NK-92 treated with Interleukin-12 subunit alpha and Interleukin-12 subunit beta, amount 100 ng/mL, for 24 hours (cell line): ENCODE results near the gene HLA-DQB1.

Experiments used
- DNase-seq: peaks from one replicate; lab custom pipeline; 2025; lab: John Stamatoyannopoulos, UW

The HLA-DQB1 gene

DNA sequence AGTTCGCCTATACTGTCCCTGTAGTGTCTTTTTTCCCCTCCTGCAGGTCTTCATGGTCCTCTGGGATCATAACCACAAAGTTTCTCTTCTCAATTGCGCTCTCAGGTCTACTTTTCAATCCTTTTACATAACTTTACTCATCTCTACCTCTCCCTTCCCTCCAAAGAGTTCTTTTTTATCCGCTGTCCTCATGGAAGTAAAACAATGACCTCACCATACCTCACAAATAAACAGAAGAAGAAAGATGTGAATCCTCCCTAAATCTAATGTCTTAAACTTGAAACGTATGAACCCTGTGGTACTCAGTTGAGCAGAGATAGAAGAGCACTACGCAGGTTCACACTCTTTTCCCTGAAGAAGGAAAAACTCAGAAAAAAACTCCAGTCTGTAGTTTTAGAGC is 41.3 kb downstream of the HLA-DQB1 start:
- DNase-seq = no peak

DNA sequence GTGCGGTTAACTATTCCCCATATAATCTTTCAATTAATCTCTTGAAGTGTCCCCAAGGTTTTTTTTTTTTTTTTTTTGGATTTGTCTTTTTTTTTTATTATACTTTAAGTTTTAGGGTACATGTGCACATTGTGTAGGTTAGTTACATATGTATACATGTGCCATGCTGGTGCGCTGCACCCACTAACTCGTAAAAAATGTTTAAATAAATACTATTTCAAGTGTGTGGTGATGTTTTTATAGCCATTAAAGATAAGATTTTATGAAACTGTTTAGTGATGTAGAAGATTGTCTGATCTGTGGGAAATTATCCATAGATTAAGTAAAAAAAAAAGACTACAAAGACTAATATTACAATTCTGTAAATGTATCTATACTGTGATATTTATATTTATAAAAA is 41.9 kb downstream of the HLA-DQB1 start:
- no peak for DNase-seq

DNA sequence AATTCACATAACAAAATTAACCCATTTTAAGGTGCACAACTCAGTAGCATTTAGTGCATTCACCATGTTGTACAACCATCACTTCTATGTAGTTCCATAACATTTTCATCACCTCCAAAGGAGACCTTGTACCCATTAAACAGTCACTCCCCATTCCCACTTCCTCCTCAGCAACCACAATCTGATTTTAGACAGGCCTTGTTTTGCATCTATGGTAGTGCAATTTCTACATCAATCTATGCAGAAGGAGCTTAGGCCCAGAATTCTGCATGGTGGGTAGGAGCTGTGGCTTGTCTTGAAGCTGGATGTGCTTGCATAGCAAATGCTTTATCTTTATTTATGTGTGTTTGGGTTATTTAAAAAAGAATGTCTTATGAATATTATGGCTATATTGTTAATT is 42.8 kb downstream of the HLA-DQB1 start:
- DNase-seq = peak; percentile 11

DNA sequence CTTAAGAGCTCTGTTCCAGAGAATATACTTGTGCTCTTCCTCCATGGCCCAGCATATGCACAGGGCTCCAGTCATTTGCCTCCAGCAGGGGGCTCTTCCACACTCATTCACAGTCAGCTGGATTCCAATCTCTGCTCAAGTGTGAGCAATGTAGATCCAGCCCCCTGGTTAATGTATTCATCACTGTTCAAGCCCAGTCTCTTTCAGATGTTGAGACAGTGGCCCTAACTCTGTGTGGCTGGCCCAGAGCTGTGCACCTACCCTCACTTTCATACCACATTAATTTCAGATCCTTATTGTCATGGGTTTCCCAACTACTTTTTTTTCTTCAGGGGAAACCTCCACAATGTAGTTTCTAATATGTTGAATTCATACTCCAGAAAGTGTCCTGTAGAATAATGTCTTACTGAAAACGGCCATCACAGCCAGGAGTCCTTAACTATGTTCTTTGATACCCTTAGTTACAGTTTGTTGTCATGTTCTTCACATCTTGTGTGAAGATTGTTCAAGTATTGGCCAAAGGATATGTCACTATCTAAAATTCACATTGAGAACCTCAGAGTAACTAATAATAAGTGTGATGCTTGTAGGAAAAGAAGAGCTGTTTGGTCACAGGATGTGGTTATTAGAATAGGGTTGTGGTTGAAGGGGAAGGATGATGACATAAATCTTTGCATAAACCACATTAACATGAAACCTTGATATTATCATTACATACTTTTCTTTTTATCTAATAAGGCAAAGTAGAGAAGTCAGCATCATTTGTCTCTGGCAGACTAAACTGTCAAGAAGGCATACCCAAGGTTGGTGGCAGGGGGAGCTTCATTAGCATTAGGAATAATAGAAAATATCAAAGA is 43.7 kb downstream of the HLA-DQB1 start:
- peak; percentile 15 for DNase-seq

- DNase-seq = no peak
Measured at GRCh38 chr6:32621372-32621771, 45.1 kb downstream of the HLA-DQB1 start.

DNA sequence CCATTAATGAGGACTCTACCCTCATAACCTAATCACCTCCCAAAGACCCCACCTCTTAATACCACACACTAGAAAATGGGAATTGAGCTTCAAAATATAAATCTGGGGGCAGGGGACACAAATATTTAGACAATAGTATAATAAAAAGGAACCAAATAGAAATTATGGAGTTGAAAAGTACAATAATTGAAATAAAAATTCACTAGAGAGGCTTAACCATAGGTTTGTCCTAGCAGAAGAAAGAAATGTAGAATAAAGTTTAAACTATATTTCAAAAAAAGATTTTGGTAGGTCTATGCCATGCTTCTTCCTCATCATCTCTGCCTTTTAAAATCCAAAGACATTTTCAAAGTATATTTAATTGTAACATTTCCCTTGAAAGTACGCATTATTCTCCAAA is 48.7 kb downstream of the HLA-DQB1 start:
- no peak for DNase-seq

- DNase-seq = no peak
Measured at GRCh38 chr6:32615885-32616532, 50.4 kb downstream of the HLA-DQB1 start.

DNA sequence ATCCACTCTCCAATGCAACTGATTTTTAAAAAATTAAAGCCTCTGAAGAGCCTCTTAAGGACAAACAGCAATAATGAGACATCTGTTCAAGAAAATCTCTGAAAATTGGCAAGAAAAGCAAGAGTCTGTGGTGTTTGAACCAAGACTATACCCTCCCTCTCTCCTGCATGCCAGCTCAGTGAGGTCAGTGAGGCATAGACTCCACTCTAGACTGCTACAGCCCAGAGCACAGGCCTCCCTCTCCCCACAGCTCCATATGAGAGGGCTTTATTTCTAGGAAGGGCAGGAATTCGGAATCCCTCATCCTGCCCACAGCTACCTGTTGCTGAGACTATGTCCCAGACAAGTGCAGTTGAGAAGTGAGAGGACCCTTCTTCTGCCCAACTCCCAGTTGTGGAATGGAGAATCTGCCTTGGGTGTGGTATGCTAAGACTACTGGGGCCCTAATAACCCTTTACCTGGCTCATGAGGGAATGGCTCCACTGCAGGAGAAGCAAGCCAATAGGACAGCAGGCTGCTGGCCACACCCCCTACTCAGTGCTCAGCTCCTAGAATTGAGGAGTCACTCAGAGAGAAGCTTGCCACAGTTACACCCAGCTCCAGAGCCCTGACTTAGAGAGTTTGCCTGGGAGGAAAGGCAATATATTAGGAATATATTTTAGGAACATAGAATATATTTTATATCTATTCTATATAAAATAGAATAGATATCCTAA is 51.9 kb downstream of the HLA-DQB1 start:
- no peak for DNase-seq

GRCh38 chr6:32613475-32613874 is 53.0 kb downstream of the HLA-DQB1 start:
- no peak for DNase-seq

GRCh38 chr6:32610682-32611296 is 55.7 kb downstream of the HLA-DQB1 start:
- no peak for DNase-seq

DNA sequence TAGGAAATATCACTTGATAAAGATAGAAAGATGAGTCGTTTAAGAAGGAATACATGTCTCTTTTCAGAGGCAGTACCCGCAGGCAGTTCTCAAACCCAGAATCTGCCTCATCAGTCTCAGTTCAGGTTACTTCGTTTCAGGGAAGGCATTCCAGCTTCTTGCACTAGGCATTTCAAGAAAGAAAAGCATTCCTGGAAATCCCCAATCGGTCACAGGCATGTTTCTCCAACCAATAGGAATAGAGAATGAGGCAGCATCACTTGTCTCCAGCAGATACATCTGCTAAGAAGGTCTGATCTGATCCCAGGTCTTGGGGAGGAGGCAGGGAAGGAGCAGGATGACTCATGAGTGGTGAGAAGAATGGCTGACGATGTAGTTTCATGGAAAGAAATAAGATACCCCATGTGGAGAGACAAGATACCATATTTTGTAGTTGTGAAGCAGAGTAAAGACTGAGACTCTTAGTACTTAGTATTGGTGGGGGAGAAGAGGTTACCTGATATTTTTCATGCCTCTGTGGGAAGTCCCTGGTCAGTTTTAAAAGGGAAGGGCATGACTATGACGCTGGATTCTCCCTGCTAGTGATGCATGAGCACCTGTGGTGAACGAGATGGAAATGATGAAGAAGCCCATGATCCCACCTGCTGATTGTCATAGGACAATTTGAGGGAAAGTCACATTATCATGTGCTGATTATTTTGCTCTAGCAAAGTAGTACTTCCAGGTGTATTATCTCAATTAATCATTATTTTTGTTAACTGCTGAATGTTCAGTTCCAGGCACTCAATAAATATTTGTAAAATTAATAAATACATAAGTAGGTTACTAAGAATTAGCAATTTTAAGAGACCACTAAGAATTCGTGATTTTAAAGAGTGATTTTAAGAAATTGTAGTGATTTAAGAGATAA is 56.5 kb downstream of the HLA-DQB1 start:
- DNase-seq = peak; percentile 18
